Skeletal muscle cell (primary cell): ENCODE measurements around the gene OOSP2.

Experiments used
- DNase-seq: peaks from one replicate; pipeline ENCODE4 v3.0.0-alpha.2; 2010; ENCODE audit warnings: low read depth
- H3K4me3 ChIP-seq: 2 replicates; pipeline ENCODE4 v1.5.1; 2011; ENCODE audit warnings: low read depth, mild to moderate bottlenecking, control low read depth, low read length, moderate library complexity

Gene OOSP2

DNA sequence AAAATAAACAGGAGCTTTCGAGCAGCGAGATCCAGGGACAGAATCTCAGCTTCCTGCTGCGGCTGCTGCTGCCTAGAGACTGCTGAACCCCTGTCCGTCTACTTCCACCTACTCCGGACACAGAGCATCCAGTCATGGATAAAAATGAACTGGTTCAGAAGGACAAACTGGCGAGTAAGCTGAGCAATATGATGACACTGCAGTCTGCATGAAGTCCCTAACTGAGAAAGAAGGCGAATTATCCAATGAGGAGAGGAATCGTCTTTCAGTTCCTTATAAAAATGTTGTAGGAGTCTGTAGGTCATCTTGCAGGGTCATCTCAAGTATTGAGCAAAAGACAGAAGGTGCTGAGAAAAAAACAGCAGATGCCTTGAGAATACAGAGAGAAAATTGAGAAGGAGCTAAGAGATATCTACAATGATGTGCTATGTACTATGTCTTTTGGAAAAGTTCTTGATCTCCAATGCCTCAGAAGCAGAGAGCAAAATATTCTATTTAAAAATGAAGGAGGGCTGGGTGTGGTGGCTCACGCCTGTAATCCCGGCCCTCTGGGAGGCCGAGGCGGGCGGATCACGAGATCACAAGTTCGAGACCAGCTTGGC lies 37.1 kb downstream of the OOSP2 start:
- DNase-seq, result no peak
- H3K4me3 ChIP-seq, result no peak overlapping the region

DNA sequence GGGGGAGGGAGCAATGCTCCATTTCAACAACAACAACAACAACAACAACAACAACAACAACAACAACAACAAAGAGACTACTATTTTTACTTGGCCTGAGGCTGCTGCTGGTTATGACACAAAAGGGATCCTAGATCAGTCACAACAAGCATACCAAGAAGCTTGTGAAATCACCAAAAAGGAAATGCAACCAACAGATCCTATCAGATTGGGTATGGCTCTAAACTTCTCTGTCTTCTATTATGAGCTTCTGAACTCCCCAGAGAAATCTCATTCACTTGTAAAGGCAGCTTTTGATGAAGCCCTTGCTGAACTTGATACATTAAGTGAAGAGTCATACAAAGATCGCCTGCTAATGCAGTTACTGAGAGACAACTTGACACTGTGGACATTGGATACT lies 37.8 kb downstream of the OOSP2 start:
- no peak for DNase-seq
- H3K4me3 ChIP-seq, result no peak overlapping the region

DNA sequence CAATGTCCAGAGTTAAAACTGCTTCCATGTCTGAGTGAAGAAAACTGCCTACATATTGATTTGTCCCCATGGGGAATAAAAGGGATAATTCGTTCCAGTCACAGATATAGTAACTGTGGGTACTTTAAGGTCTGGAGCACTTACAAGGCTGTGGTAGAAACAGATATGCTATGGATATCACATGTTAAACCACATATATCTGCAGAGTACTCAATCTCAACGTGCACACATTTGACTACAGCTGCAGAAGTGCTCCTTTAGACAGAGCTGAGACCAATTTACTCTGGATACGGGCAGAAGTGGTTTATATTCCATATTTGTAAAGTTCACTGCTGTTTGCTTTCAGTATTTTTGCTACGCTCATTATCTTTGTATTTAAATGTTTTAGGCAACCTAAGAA lies 38.5 kb downstream of the OOSP2 start:
- no peak overlapping the region for H3K4me3 ChIP-seq

DNA sequence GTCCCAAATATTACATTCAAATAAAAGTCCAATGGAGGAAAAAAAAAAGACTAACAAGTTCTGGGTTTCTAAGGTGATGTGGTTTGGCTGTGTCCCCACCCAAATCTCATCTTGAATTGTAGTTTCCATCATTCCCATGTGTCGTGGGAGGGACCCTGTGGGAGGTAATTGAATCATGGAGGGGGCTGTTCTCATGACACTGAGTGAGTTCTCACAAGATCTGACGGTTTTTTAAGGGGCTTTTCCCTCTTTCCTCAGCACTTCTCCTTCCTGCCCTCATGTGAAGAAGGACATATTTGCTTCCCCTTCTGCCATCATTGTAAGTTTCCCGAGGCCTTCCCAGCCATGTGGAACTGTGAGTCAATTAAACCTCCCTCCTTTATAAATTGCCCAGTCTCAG lies 40.3 kb downstream of the OOSP2 start:
- DNase-seq, result no peak
- H3K4me3 ChIP-seq, result no peak overlapping the region

More for the DNA sequence above, 38.5 kb downstream of the OOSP2 start:
- no peak for DNase-seq

DNA sequence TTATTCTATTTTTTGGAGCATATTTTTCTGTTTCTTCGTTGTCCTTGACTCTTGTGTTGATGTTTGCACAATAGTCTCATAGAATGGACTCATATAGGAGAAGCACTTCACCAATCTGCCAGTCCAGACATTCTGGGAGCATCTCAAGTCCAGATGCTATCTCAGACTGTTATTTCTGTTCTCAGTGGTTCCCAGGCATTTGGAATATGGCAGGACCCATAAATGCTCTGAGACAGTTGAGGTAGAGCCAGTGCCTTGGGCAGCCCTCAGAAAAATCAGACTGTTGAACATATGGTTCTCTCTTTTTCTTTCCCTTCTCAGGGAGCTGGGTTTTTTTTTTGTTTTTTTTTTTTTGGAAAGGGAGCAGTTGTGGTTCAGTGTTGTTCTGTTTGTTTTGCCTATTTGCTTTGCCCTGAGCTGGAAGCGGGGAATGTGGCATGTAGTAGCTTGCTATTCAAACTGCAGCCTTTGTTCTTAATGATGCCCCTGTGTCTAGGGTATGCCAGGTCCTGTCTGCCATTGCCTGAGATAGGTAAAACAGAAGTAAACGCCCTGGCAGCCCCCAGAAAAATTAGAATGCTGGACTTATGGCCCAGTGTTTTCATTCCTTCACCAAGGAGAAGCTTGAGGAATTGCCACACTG lies 44.5 kb downstream of the OOSP2 start:
- DNase-seq, result no peak
- H3K4me3 ChIP-seq, result no peak overlapping the region

DNA sequence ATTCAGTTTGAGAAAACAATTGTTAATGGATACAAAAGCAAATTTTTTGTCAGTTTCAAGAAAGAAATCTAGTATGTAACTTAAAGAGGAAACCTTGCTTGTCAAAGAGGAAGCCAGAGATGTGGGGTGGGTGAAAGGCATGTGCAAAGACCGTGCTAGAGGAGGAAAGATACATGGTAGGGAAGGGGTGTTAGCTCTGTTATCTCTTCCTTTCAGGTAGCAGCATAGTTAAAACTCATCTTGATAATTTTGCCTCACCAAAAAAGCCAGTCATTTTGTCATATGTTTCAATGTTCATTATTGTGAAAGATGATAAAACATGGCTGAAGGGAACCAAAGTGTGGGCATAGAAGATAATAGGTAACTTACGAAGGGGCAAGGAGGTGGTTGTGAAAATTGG lies 45.7 kb downstream of the OOSP2 start:
- H3K4me3 ChIP-seq, result no peak overlapping the region
- no peak for DNase-seq

DNA sequence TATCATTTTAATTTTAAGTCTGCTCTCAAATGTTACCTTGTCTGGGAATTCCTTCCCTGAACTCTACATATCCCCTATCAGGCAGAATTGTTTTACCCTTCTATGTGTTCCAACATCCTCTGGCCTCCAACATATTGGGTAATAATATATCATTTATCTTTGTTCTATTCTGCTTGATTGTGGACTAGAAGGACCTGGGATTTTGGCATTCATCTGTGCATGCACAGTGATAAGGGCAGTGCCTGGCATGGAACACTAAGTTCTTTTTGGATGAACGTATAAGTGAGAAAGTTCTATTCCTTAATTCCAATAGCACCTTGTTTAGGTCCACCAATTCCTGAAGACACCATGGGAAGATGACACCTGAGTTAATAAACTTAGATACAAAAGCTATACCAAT lies 47.0 kb downstream of the OOSP2 start:
- no peak overlapping the region for H3K4me3 ChIP-seq
- DNase-seq, result no peak

DNA sequence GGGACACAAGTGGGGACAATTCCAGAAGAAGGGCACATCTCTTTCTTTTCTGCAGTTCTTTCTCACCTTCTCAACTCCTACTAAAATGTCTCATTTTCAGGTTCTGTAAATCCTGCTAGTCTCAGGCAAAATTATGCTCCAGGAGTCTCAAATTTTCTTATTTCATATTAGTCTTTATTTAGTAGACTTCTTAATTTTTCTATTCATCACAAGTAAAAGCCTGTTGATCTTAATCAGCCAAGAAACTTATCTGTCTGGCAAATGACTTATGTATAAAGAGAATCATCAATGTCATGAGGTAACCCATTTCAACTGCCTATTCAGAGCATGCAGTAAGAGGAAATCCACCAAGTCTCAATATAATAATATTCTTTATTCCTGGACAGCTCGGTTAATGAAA lies 48.2 kb downstream of the OOSP2 start, which contains the start of gene MS4A2:
Gene MS4A2 (plus strand): TSS at position 301 of the 400 bp plus-strand sequence. CDS start 102 bp downstream, outside the sequence.
- H3K4me3 ChIP-seq, result no peak within 1 kb of the TSS
- no peak for DNase-seq

DNA sequence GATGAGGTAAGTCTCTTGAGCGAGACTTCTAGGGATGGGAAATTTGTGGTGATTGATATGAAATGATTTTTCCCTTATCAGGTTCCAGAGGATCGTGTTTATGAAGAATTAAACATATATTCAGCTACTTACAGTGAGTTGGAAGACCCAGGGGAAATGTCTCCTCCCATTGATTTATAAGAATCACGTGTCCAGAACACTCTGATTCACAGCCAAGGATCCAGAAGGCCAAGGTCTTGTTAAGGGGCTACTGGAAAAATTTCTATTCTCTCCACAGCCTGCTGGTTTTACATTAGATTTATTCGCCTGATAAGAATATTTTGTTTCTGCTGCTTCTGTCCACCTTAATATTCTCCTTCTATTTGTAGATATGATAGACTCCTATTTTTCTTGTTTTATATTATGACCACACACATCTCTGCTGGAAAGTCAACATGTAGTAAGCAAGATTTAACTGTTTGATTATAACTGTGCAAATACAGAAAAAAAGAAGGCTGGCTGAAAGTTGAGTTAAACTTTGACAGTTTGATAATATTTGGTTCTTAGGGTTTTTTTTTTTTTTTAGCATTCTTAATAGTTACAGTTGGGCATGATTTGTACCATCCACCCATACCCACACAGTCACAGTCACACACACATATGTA lies 55.4 kb downstream of the OOSP2 start:
- DNase-seq, result no peak
- no peak overlapping the region for H3K4me3 ChIP-seq

DNA sequence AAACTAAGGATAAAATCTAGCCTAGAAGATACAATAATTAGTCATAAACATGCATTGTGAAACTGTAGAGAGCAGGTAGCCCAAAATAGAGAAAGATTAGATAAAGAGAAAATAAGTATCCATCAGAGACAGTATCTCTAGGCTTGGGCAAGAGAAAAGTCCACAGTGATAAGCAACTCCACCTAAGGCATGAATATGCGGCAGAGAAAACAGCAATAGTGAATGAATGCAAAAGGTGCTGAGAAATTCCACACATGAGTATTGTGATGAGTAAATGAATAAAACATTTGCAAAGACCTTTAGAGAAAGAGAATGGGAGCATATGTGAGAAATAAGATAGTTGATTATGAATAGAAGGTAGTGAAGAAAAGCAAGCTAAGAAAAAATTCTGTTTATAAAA lies 57.0 kb downstream of the OOSP2 start:
- no peak overlapping the region for H3K4me3 ChIP-seq
- DNase-seq, result no peak
